Diencephalon (tissue), 1 donor: Measurements from ENCODE around the gene ST6GALNAC6. TPM values are rescaled to one million over a fixed set of nuclear protein-coding genes. Genes with fewer than 3 reads are reported as not detected.

ENCODE experiments used
- small RNA-seq: library from RNA; depleted of rRNA; stranded (forward); fragments of <200 nt; gene quantifications from one replicate; pipeline ENCODE3, GENCODE V24; 2014
- total RNA-seq: library from RNA; depleted of rRNA; stranded (reverse); fragments of >200 nt; gene quantifications from one replicate; pipeline ENCODE4 v1.2.3, GENCODE V29; 2014

ST6GALNAC6 gene, protein sequence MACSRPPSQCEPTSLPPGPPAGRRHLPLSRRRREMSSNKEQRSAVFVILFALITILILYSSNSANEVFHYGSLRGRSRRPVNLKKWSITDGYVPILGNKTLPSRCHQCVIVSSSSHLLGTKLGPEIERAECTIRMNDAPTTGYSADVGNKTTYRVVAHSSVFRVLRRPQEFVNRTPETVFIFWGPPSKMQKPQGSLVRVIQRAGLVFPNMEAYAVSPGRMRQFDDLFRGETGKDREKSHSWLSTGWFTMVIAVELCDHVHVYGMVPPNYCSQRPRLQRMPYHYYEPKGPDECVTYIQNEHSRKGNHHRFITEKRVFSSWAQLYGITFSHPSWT
- 46.4 TPM for total RNA-seq

DNA sequence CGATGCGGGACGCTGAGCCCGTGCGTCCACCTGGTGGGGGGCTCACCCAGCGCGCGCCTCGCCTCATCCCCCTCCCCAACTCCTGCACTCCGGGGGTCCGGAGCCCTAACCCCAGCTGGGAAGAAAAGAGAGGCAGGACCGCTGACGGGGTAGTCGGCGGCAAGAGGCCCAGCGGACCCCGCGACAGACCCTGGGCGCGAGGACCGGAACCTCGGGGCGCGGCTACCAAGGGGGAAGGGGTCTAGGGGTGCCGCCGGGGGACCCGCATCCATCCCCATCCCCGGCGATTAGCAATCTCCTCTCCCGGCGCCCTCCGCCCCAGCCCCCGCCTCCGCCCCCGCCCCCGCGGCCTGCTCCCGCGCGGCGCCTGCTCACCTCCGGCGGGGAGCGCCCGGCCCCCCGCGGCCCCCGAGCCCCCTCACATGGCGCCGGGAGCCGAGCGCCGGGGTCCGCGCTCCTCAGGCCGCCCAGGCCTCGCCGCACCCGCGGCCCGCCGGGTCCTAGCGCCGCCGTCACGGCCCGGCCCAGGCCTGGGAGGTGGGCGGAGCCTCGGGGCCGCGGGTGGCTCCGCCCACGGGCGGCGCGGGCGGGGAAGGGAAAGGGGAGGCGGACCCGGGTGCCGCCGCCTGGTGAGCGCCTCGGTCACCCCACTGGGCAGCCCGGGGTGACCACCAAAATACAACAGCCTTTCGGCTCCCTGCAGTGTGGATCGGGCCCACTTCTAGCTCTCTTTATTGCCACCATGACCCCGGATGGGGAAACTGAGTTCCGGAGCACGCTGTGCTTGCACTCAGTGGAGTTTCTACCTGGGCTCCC lies at the start of gene ST6GALNAC6:
Gene ST6GALNAC6, minus strand, starts transcription at position 476 of the 816 bp plus-strand sequence. CDS start 1,622 bp downstream, outside the sequence.

DNA sequence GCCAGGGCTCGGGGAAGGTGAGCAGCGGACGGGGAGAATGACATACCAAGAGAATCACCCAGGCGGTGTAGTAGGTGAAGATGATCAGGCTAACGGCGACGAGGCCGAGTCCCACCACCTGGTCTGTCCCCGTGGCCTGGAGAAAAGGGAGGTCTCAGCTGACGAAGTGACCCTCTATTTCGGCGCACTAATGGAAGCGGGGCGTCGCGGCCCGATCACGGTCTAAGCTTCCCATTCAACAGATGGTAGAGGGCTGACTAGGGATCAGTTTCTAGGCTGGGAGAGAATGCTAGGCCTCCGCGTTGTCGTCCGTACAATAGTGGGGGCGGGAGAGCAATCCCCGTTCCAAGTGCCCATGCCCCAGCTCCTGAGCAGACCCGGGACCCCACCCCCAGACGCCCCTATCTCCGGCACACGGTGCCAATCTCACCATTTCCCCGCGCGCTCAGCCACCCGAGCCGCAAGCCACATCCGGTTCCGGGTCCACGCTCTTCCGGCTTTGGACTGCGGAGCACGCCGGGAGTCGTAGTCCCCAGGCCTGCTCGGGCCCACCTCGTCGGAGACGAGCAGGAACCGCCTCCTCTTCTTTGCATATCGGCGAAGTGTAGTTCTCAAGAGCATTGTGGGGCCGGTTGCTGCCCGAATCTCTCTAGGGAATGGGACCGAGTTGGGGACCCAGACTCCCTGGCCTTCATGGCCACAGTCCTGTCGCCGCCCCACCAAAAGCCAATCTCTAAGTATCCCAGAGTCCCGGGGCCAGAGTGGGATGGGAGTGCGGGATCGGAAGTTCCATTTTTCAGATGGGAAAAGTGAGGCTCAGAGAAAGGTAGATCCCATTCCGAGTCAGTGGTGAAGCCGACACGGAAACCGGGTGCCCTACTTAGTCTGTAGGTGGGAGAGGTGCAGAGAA lies 38.2 kb upstream of the ST6GALNAC6 start, which contains the start of gene DPM2:
Gene DPM2, minus strand, starts transcription at position 467 of the 910 bp plus-strand sequence. Its CDS starts 34 bp downstream, at position 433.

DNA sequence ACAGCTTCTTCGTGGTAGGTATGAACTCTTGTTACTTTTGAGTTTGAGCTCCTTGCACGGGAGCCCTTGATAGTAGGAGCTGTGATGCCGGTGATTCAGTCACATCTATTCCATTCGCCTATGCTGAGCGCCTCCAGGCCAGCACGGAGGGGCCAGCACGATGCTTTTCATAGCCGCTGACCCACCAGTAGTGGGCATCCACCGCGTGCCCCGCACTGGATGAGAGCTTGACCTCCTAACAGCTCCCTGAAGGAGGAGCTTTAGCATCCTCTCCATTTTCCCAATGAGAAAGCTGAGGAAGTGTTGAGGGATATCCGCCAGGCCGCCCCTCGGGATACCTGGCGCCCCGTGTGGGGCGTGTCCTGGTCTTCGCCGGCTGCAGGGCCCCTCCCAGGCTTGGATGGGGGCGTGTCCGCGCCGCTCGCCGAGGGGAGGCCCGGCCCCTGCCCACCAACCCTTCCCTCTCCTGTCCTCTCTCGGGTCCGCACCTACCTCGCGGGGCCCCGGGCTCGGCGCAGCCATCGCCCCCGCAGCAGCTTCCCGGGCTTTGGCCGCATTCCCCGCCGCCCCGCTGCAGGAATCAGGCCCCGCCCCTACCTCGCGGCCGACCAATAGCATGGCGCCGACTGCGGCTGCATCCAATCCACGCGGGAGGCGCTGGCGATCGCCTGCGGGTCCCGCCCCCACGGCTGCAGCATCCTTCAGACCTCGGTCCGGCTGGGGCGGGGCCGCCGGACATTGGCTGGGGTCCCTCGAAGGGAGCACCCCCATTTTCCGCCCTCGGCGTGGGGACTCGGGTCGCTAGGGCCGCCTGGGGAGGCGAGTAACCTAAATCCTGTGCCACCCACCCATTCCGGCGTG lies 31.1 kb upstream of the ST6GALNAC6 start, which contains the start of gene PIP5KL1:
Gene PIP5KL1, minus strand, starts transcription at position 547 of the 861 bp plus-strand sequence. Its CDS starts 25 bp downstream, at position 522.

DNA sequence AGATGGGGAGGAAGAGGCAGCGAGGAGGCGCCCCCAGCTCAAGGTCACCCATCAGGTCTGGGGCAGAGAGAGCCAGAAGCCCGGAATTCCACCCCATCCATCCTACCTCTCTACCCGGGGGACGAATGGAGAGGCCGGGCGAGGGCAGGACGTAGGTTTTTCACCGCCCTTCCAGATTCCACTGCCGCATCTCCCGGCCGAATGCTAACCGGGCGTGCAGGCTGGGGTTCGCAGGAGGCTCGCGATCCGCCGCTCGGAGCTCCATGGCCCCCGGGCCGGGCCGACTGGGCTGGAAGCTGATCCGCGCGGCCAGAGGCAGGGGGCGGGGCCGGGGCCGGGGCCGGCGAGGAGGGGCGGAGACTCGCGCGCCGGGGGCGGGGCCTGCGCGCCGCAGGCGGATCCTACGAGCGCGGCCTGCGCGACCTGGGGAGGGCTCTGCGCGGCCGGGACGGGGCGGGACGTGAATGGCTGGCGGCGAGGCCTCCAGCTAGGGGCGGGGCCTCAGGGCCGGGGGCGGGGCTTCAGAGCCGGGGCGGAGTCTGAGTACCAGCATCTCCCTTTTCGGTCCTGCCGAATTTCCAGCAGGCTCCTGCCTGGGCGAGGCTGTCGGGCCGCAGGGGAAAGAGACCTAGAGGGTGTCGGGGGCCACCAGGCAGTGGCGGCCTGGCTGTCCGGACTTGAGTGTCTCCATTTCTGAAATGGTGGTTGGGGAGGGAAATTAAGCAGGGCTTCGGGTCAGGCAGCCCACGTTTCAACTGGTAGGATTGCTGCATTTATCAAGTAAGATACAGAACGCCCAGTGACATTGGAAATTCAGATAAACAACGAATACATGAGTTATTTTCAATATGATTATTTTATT lies 17.5 kb upstream of the ST6GALNAC6 start, which contains the start of gene ST6GALNAC4:
Gene ST6GALNAC4, minus strand, starts transcription at position 322 of the 862 bp plus-strand sequence. CDS start 622 bp downstream, outside the sequence.

DNA sequence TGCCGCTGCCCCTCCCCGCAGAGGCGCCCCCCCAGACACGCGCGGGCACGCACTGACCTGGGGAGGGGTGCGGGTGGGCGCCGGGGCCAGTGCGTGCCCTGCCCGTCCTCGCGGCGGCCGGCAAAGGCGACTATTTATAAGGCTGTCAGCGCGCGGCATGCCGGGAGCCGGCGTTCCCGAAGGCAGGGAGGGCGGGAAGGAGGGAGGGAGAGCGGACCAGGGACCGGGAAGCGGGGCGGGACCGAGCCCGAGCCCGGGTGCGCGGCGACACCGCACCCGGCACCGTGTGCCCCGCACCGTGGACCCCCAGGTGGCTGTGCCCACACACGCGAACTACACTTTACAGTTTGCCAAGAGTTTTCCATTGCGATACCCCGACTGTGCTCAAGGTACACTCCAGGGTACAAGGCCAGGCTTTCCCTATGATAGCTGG lies 21.8 kb downstream of the ST6GALNAC6 start, which contains the start of gene AK1:
Gene AK1, minus strand, starts transcription at position 110 of the 433 bp plus-strand sequence. CDS start 3,058 bp downstream, outside the sequence.

DNA sequence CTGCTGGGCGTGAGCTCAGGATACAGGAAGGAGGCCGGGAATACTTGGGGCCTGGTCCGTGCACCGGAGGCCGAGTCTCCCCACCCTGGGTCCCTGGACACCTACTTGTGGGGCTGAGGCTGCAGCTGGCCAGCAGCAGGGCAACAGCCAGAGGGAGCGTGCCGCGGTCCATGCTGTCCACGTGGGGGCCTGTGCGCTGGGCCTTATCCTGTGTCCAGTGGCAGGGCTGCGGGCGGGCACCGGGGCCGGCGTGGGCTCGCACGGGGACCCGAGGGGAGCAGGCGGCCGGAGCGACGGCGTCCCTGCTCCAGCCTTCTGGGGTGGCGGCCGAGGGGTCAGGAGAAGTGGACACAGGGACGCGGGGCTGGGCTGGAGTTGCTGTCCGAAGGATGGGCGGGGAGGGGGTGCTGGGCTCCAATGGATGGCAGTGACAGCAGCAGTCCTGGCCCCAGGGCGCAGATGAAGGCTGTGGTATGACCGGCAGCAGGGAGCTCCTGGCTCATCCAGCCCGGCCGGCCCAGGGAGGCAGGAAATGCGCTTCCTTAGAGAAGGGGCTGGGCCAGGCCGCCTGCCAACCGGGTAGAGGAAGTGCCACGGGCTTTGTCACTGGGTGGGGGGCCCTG lies 45.1 kb downstream of the ST6GALNAC6 start, which contains the start of gene ENG:
Gene ENG, minus strand, starts transcription at position 475 of the 623 bp plus-strand sequence. Its CDS starts 303 bp downstream, at position 172.

Small RNA genes within 50 kb of the gene (small RNA-seq; reads per million reads assigned to genes)
- gene MIR4672 (not detected), gene RNA5SP296 (not detected)

Other genes with a start within 250 kb of the ST6GALNAC6 start
- gene CFAP157, start 192.6 kb downstream of the ST6GALNAC6 start, total RNA-seq = 3.0 TPM
- 11.1 TPM for gene PTRH1, start 183.9 kb downstream of the ST6GALNAC6 start, total RNA-seq
- gene TTC16, start 183.5 kb downstream of the ST6GALNAC6 start, total RNA-seq = 0.23 TPM
- 9.9 TPM for gene TOR2A, start 164.3 kb downstream of the ST6GALNAC6 start, total RNA-seq
- gene SH2D3C, start 120.9 kb downstream of the ST6GALNAC6 start, total RNA-seq = 9.2 TPM
- gene CDK9, start 113.6 kb downstream of the ST6GALNAC6 start, total RNA-seq = 48.2 TPM
- gene FPGS, start 96.7 kb downstream of the ST6GALNAC6 start, total RNA-seq = 17.3 TPM
- gene ENG, start 44.9 kb downstream of the ST6GALNAC6 start, total RNA-seq = 1.8 TPM
- 68.7 TPM for gene AK1, start 21.9 kb downstream of the ST6GALNAC6 start, total RNA-seq
- 9.9 TPM for gene ST6GALNAC4, start 17.4 kb upstream of the ST6GALNAC6 start, total RNA-seq
- gene PIP5KL1, start 31.2 kb upstream of the ST6GALNAC6 start, total RNA-seq = 11.5 TPM
- gene DPM2, start 38.3 kb upstream of the ST6GALNAC6 start, total RNA-seq = 15.5 TPM
- 6.9 TPM for gene EEIG1, start 81.4 kb upstream of the ST6GALNAC6 start, total RNA-seq
- gene NAIF1, start 167.7 kb upstream of the ST6GALNAC6 start, total RNA-seq = 7.4 TPM
- 35.8 TPM for gene SLC25A25, start 168.6 kb upstream of the ST6GALNAC6 start, total RNA-seq
- gene PTGES2, start 228.1 kb upstream of the ST6GALNAC6 start, total RNA-seq = 56.5 TPM
- gene LCN2, start 249.8 kb upstream of the ST6GALNAC6 start, total RNA-seq = not detected